H1 (cell line): ENCODE results near the gene RASSF10. TPM values are rescaled to one million over a fixed set of nuclear protein-coding genes. Genes with fewer than 3 reads are reported as not detected.

Source experiments
- EP300 ChIP-seq, 2 experiments: IDR thresholded peaks; 1 replicate in 1 of 2; 2 replicates in 1 of 2; pipeline ENCODE4 v1.6.1; 2011 to 2012; ENCODE audit warnings: low read depth in 2 of 2, low read length in 2 of 2, mild to moderate bottlenecking in 2 of 2, borderline replicate concordance in 1 of 2, inconsistent platforms in 1 of 2, moderate library complexity in 1 of 2
- POU5F1 ChIP-seq: IDR thresholded peaks from 2 replicates; pipeline ENCODE4 v1.6.1; 2011; ENCODE audit warnings: low read depth, mild to moderate bottlenecking, low read length, moderate library complexity
- polyA plus RNA-seq, 7 experiments: library from polyadenylated mRNA; depleted of rRNA in 3 of 7; stranded (reverse) in 5 of 7; unstranded in 2 of 7; fragments of >200 nt in 5 of 7; fragments of 200-250 nt in 2 of 7; gene quantifications; 1 replicate in 5 of 7; 2 replicates in 1 of 7; 4 replicates in 1 of 7; pipeline versions ENCODE4 v1.2.1 to v1.2.3, GENCODE V29; 2011 to 2013; ENCODE audit warnings: missing spikeins in 2 of 7, mixed read lengths in 2 of 7
- total RNA-seq: library from RNA; stranded (reverse); fragmentation: NEBNext Ultra II Directional; extraction: Animal tissue kit (Norgen Biotek cat#: 25700); gene quantifications from 2 replicates; pipeline ENCODE4 v1.2.1, GENCODE V29; 2021
- TF ChIP-seq, protein P1 (sequence below): fragments of 300-600 bp; sonication (generic); IDR thresholded peaks from 2 replicates; pipeline ENCODE4 v1.7.1; 2012; ENCODE audit warnings: low read length, moderate library complexity, mild to moderate bottlenecking, inconsistent platforms; ENCODE audit not compliant: insufficient replicate concordance

Gene RASSF10
- total and polyA plus RNA-seq, 2 of the 8 experiments (the other 6 are each of a cell fraction or from before 2014, with no cell fraction given): 0.51 to 1.8 TPM

DNA sequence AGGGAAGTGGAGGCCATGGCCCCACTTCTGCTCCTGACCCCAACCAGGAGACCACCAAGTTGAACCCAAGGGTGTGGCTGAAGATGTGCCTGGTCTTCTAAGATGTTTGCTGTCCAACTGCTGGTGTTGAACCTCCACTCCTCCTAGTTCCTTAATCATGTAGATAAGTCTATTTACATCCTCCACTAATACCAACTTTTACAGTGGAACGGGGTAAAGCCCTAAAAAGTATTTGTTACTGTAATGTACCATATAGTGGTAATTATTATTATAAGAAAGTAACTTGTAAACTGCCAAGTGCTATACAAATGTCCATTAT, 19.0 kb upstream of the RASSF10 start (continued):
- TF ChIP-seq, protein P1, sequence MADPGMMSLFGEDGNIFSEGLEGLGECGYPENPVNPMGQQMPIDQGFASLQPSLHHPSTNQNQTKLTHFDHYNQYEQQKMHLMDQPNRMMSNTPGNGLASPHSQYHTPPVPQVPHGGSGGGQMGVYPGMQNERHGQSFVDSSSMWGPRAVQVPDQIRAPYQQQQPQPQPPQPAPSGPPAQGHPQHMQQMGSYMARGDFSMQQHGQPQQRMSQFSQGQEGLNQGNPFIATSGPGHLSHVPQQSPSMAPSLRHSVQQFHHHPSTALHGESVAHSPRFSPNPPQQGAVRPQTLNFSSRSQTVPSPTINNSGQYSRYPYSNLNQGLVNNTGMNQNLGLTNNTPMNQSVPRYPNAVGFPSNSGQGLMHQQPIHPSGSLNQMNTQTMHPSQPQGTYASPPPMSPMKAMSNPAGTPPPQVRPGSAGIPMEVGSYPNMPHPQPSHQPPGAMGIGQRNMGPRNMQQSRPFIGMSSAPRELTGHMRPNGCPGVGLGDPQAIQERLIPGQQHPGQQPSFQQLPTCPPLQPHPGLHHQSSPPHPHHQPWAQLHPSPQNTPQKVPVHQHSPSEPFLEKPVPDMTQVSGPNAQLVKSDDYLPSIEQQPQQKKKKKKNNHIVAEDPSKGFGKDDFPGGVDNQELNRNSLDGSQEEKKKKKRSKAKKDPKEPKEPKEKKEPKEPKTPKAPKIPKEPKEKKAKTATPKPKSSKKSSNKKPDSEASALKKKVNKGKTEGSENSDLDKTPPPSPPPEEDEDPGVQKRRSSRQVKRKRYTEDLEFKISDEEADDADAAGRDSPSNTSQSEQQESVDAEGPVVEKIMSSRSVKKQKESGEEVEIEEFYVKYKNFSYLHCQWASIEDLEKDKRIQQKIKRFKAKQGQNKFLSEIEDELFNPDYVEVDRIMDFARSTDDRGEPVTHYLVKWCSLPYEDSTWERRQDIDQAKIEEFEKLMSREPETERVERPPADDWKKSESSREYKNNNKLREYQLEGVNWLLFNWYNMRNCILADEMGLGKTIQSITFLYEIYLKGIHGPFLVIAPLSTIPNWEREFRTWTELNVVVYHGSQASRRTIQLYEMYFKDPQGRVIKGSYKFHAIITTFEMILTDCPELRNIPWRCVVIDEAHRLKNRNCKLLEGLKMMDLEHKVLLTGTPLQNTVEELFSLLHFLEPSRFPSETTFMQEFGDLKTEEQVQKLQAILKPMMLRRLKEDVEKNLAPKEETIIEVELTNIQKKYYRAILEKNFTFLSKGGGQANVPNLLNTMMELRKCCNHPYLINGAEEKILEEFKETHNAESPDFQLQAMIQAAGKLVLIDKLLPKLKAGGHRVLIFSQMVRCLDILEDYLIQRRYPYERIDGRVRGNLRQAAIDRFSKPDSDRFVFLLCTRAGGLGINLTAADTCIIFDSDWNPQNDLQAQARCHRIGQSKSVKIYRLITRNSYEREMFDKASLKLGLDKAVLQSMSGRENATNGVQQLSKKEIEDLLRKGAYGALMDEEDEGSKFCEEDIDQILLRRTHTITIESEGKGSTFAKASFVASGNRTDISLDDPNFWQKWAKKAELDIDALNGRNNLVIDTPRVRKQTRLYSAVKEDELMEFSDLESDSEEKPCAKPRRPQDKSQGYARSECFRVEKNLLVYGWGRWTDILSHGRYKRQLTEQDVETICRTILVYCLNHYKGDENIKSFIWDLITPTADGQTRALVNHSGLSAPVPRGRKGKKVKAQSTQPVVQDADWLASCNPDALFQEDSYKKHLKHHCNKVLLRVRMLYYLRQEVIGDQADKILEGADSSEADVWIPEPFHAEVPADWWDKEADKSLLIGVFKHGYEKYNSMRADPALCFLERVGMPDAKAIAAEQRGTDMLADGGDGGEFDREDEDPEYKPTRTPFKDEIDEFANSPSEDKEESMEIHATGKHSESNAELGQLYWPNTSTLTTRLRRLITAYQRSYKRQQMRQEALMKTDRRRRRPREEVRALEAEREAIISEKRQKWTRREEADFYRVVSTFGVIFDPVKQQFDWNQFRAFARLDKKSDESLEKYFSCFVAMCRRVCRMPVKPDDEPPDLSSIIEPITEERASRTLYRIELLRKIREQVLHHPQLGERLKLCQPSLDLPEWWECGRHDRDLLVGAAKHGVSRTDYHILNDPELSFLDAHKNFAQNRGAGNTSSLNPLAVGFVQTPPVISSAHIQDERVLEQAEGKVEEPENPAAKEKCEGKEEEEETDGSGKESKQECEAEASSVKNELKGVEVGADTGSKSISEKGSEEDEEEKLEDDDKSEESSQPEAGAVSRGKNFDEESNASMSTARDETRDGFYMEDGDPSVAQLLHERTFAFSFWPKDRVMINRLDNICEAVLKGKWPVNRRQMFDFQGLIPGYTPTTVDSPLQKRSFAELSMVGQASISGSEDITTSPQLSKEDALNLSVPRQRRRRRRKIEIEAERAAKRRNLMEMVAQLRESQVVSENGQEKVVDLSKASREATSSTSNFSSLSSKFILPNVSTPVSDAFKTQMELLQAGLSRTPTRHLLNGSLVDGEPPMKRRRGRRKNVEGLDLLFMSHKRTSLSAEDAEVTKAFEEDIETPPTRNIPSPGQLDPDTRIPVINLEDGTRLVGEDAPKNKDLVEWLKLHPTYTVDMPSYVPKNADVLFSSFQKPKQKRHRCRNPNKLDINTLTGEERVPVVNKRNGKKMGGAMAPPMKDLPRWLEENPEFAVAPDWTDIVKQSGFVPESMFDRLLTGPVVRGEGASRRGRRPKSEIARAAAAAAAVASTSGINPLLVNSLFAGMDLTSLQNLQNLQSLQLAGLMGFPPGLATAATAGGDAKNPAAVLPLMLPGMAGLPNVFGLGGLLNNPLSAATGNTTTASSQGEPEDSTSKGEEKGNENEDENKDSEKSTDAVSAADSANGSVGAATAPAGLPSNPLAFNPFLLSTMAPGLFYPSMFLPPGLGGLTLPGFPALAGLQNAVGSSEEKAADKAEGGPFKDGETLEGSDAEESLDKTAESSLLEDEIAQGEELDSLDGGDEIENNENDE: no peak
- TF ChIP-seq EP300 (IDR thresholded peaks at IDR 0.05; ENCODE audit: borderline replicate concordance in 1 of 2, low read depth in 2 of 2, low read length in 2 of 2) (no peak), POU5F1 (no peak)
- TF ChIP-seq, all 59 proteins: peak for 0
